GM12878 (cell line): Measurements from ENCODE around the gene LCP1.

Experiments
- CHD2 ChIP-seq: IDR thresholded peaks from 2 replicates; pipeline ENCODE4 v1.6.1; 2011; ENCODE audit warnings: low read depth, low read length, improper control_type of control experiment, borderline replicate concordance
- EGR1 ChIP-seq, 2 experiments: IDR thresholded peaks; 1 replicate in 1 of 2; 2 replicates in 1 of 2; pipeline ENCODE4 v1.6.1; 2011 to 2012; ENCODE audit warnings: low read depth in 2 of 2, low read length in 2 of 2, borderline replicate concordance in 1 of 2, mild to moderate bottlenecking in 1 of 2, moderate library complexity in 1 of 2
- NFYB ChIP-seq: IDR thresholded peaks from 2 replicates; pipeline ENCODE4 v1.6.1; 2011; ENCODE audit warnings: low read depth, mild to moderate bottlenecking, low read length, improper control_type of control experiment, moderate library complexity; ENCODE audit not compliant: insufficient read depth
- POU2F2 ChIP-seq: IDR thresholded peaks from 3 replicates; pipeline ENCODE4 v1.6.1; 2011; ENCODE audit warnings: low read depth, mild to moderate bottlenecking, low read length, borderline replicate concordance
- RAD21 ChIP-seq: IDR thresholded peaks from 2 replicates; pipeline ENCODE4 v1.6.1; 2011; ENCODE audit warnings: mild to moderate bottlenecking, low read depth, low read length, moderate library complexity; ENCODE audit not compliant: insufficient read depth
- RELA ChIP-seq: fragments of 450-650 bp; IDR thresholded peaks from 2 replicates; pipeline ENCODE4 v1.8.0; 2014; ENCODE audit warnings: borderline replicate concordance; ENCODE audit not compliant: partially characterized antibody
- REST ChIP-seq: IDR thresholded peaks from 2 replicates; pipeline ENCODE4 v1.6.1; 2012; ENCODE audit warnings: mild to moderate bottlenecking, low read depth, low read length
- SP1 ChIP-seq: IDR thresholded peaks from one replicate; pipeline ENCODE4 v1.6.1; 2011; ENCODE audit warnings: low read depth, low read length
- SUZ12 ChIP-seq: fragments of 200-600 bp; sonication (generic); IDR thresholded peaks from one replicate; pipeline ENCODE4 v1.6.1; 2018; ENCODE audit warnings: antibody characterized with exemption, mild to moderate bottlenecking; ENCODE audit not compliant: unreplicated experiment
- TF ChIP-seq, protein P1 (sequence below), 3 experiments: IDR thresholded peaks in 2 of 3; conservative IDR thresholded peaks in 1 of 3; 2 replicates each; pipeline ENCODE4 v1.5.1; 2011; ENCODE audit warnings: low read depth in 3 of 3, low read length in 3 of 3, mild to moderate bottlenecking in 3 of 3, control low read depth in 2 of 3, moderate library complexity in 2 of 3, inconsistent platforms in 1 of 3, mixed read lengths in 1 of 3; ENCODE audit not compliant: control insufficient read depth in 2 of 3, insufficient read depth in 1 of 3; ENCODE audit errors: extremely low read depth in 1 of 3

DNA sequence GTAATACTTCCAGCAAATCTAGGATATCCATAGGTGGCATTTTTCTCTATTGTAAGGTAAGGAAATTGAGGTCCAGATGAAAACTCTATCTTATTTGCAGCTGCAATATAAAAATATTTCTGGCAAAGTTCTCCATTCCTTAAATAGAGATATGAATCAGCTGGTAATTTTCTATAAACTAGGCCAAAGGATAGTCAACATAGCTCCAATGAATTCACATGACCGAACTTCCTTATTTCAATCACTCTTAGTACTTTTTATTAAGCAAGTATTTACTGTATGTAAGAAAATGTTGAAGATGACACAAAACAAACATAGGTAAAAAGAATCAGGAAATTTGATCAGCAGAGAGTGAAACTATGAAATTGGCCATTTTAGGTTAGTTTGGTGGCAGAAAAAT, 13.0 kb upstream of the LCP1 start:
- TF ChIP-seq SP1 (no peak), REST (no peak), RELA (no peak), CHD2 (no peak), EGR1 (IDR thresholded peaks at IDR 0.05; ENCODE audit: borderline replicate concordance in 1 of 2, low read depth in 2 of 2, low read length in 2 of 2) (no peak), RAD21 (no peak), NFYB (no peak), SUZ12 (no peak), POU2F2 (no peak)
- TF ChIP-seq, protein P1, sequence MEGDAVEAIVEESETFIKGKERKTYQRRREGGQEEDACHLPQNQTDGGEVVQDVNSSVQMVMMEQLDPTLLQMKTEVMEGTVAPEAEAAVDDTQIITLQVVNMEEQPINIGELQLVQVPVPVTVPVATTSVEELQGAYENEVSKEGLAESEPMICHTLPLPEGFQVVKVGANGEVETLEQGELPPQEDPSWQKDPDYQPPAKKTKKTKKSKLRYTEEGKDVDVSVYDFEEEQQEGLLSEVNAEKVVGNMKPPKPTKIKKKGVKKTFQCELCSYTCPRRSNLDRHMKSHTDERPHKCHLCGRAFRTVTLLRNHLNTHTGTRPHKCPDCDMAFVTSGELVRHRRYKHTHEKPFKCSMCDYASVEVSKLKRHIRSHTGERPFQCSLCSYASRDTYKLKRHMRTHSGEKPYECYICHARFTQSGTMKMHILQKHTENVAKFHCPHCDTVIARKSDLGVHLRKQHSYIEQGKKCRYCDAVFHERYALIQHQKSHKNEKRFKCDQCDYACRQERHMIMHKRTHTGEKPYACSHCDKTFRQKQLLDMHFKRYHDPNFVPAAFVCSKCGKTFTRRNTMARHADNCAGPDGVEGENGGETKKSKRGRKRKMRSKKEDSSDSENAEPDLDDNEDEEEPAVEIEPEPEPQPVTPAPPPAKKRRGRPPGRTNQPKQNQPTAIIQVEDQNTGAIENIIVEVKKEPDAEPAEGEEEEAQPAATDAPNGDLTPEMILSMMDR (IDR thresholded peaks at IDR 0.05 in 2 of 3, conservative IDR thresholded peaks at IDR 0.05 in 1 of 3; ENCODE audit: control insufficient read depth in 2 of 3, extremely low read depth in 1 of 3, insufficient read depth in 1 of 3, low read depth in 3 of 3, low read length in 3 of 3): no peak
